Neural cell (in vitro differentiated cells): Measurements from ENCODE around the gene SLC27A2.
"Not testable (repeated sequence)": the region's sequence is repeated elsewhere in the genome, so short reads cannot be mapped to it uniquely, and the experiment has no call there.

Source experiments
- CTCF ChIP-seq: fragments of 450-650 bp; IDR thresholded peaks from 2 replicates; pipeline ENCODE4 v1.5.1; 2014; ENCODE audit warnings: antibody characterized with exemption, mild to moderate bottlenecking, moderate library complexity; ENCODE audit not compliant: poor library complexity, severe bottlenecking
- EP300 ChIP-seq: fragments of 450-650 bp; conservative IDR thresholded peaks from 2 replicates; pipeline ENCODE4 v1.6.1; 2014; ENCODE audit warnings: antibody characterized with exemption, mild to moderate bottlenecking, moderate library complexity; ENCODE audit not compliant: poor library complexity, severe bottlenecking
- REST ChIP-seq: IDR thresholded peaks from 2 replicates; pipeline ENCODE4 v1.6.1; 2012; ENCODE audit warnings: borderline replicate concordance

- not testable (repeated sequence) for TF ChIP-seq CTCF, EP300, REST
Observed at GRCh38 chr15:50132251-50132984, 49.6 kb upstream of the SLC27A2 start.
